HG03565 (cell line): ENCODE measurements around the gene ZMIZ1.

Experiments used
- ATAC-seq: cut with Tn5 transposase; IDR thresholded peaks from one replicate; pipeline ENCODE4 v1.9.1; 2021; ENCODE audit warnings: mild to moderate bottlenecking, moderate library complexity; ENCODE audit not compliant: unreplicated experiment

Gene ZMIZ1

GRCh38 chr10:79051766-79052165, 17.0 kb upstream of the ZMIZ1 start:
- ATAC-seq: no peak

GRCh38 chr10:79052291-79053080, 16.3 kb upstream of the ZMIZ1 start:
- peak; percentile 45 for ATAC-seq

DNA sequence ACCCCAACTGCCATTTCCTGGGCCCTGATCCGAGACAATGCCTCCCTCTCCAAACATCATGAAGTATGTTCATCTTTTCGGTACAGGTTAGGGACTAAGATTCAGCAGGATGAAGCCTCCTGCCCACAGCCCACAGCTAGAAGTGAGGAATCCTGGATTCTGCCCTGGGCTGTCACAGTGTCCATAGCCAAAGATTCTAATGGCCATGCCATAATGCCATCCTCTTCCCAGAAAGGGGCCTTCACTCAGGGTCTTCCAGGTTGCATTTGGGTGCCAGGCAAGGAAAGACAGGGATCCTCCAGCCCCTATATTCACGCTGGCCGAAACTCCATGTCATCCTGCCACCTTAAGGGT, 15.7 kb upstream of the ZMIZ1 start:
- no peak for ATAC-seq

DNA sequence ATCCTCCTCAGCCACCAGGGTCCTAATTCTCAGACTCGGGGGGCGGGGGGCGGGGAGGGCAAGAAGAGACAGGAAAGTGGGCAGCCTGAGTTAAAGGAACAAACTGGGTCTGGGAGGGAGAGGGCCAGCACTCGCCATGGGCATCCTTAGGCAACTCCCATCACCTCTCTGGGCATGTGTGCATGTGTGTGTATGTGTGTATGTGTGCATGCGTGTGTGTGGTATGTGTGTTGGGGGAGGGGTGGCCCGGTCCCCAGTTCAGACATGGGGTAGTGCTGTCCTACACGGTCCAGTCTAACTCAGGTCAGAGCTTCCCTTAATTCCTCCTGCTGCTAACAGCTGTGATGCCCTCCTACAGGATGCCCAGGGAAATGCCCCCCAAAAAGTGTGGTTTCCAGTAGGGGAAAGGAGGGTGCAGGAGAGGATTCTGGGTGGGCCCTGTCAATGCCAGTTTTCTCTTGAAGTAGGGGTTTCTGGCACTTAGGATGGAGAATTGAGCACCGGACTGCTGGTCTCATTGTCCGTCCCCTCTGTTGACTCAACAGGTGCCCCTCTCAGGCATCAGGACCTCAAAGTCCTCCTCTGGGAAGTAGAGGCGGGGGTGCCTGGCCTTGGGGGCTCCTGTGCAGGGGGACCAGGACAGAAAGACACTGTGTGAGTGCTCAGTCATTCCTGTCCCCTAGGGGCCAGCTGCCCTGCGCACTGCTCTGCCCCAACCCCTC, 15.1 kb upstream of the ZMIZ1 start:
- no peak for ATAC-seq

DNA sequence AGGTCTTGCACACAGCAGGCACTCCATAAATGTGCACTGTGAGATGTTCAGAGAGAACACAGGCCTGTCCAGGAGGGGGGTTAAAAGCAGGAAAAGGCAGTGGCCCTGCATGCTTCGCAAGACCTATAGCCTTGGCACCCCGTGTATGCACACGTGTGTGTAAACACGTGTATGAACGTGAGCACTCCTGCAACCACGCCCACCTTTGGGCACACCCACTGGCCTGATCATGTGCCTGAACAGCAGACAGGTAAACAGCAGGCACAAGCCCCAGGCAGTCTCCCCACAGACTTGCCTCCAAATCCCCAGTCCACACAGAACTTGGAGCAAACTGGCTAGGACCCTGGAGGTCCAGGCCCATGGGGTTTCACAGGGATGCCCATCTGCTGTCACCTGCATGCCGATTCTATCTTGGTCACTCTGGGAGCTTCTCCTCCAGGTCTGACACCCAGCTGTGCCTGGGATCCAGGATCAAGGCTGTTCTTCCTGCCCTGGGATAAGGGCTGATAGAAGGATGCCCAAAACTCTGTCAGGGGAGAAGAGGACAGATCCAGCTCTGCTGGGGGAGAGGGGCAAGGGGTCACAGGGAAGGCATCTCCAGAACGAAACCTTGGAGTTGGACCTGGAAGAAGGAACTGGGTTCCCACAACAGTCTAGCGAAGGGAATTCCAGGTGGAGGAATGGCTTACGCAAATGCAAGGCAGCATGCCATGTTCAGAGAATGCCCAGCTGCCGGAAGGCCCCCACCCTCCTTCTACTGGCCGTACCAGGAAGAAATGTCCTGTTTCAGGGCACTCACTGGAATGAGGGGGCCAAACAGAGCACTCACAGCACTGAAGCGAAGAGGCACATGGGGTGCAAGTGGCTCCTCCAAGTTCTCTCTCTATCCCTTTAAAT, 14.3 kb upstream of the ZMIZ1 start:
- ATAC-seq: no peak

- no peak for ATAC-seq
These were observed 13.5 kb upstream of the ZMIZ1 start for GRCh38 chr10:79055100-79055782.

- ATAC-seq: no peak
These were observed 12.9 kb upstream of the ZMIZ1 start for GRCh38 chr10:79055892-79056291.

GRCh38 chr10:79056361-79056735, 12.4 kb upstream of the ZMIZ1 start:
- ATAC-seq: no peak

DNA sequence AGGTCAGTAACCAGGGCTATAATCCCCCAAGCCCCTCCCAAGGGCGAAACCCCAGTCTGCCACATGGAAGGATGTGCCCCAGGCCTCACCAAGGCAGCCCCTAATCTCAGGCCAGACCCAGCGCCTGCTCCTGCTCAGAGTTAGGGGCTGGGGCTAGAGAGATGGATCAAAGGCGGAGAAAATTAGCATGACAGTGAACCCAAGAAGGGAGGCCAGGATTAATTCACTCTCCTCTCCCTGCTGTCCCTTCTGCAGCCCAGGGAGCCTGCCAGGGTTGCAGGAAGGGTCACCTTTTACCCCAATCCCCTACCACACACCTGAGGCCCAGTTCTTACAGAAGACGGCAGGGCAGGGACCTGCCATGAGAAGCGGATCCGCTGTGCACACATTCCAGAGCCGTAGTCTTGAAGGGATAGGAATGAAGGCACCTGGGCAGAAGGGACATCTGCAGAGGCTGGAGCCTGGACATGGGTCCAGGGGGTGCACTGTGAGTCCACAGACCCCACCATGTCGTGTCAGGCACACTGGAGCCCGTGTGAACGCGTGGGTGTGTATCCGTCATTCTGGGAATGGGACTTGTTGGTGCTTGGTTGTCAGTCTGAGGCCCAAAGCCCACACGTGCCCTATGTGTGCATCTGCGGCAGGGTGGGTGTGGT, 11.9 kb upstream of the ZMIZ1 start:
- ATAC-seq: no peak

DNA sequence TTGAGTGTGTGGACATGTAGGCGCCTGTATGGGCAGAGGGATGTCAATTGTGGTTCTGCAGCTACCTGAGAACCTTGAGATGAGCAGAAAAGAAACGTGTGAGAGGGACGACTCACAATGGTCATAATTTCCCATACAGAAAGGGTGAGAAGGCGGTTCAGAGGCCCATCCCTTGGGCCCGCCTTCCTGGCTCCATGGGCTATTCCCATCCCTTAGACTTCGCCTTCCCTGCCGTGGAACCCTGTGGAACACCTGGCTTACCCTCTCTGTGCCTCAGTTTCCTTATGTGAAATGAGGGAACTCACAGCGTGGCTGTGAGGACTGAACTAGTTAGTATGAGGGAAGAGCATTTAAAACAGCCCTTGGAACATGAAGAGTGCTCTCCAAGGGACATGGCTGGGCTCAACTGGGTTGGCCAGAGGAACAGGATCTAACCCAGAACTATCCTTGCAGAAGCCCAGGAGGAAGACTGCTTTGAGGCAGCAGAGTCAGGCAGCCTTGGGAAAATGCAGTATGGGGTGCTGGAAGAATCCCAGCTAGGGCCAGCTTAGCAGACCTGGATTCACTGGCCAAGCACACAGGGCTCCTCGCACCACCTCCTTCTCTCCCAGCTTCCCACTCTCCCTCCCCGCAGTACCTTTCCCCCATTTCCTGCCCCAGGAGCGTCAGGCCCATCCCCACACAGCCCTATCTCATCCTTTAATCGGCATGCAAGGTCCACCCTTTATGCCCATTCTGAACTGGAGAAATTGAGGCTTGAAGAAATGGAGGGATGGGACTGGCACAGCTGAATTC, 11.1 kb upstream of the ZMIZ1 start:
- ATAC-seq: no peak

- no peak for ATAC-seq
These were observed 9.6 kb upstream of the ZMIZ1 start for GRCh38 chr10:79058899-79059841.

GRCh38 chr10:79059859-79060379, 8.8 kb upstream of the ZMIZ1 start:
- ATAC-seq: no peak

GRCh38 chr10:79060641-79061255, 8.0 kb upstream of the ZMIZ1 start:
- ATAC-seq: no peak

DNA sequence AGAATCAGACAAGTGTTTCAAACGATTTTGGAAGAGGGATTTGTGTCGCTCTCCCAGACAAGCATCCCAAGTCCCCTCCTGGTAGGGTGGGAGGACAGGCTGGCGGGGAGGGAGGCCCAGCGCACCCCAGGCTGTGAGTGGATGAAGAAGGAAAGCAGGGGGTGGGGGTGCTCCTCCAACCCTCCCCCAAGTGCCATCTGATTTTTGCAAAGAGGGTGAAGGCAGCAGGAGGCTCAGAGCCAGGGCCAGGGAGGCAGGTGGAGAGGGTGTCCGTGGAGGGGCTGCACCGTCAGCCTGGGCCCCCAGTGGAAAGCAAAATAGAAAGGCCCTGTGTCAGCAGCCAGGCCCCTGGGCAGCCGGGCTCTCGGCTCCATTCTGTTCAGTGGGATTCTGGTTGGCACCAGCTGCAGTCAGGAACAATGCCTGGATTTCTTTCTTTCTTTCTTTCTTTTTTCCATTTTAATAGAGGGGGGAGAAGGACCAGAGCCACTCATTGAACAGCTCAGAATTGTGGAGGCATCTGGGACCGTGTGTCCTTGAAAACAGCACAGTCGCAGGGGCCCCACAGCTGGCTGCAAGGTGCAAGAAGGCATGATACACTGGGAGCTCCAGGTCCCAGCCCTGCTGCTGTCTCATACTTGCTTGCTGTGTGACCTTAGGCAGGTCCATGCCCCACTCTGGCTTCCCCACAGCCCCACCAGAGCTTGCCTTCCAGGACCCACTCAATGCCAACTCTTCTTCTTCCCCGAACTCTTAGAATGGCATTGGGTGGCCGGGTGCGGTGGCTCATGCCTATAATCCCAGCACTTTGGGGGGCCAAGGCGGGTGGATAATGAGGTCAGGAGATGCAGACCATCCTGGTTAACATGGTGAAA, 7.1 kb upstream of the ZMIZ1 start:
- no peak for ATAC-seq

DNA sequence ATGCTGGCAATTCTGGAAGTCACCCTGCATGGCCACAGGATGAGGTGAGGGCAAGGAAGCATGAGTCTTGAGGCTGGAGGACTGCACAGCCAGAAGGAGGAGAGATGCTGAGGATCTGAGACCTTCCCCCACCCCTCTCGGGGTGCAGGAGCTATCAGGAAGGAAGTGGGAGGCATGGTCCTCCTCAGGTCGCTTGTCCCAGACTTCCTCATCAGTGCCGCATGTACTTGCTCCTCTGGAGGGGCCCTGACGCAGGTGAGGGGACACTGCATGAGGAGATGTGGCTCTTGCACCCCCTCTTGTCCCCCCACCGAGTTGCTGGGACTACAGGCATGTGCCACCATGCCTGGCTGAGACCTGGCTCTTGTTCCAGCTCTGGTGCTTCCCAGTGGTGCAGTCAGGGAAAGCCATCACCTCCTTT, 5.7 kb upstream of the ZMIZ1 start:
- ATAC-seq: no peak

- ATAC-seq: no peak
These were observed 4.9 kb upstream of the ZMIZ1 start for GRCh38 chr10:79063661-79064492.
